GM12878 (cell line): ENCODE measurements around the gene FSTL4.

Experiments used
- CEBPB ChIP-seq, 2 experiments: fragments of 150-350 bp in 1 of 2; IDR thresholded peaks; 2 replicates each; pipeline ENCODE4 v1.6.1; 2012 to 2014; ENCODE audit warnings: low read depth in 2 of 2, low read length in 2 of 2, borderline replicate concordance in 1 of 2, inconsistent platforms in 1 of 2
- IRF5 ChIP-seq: fragments of 450-650 bp; IDR thresholded peaks from 2 replicates; pipeline ENCODE4 v1.6.1; 2017; ENCODE audit warnings: borderline replicate concordance
- RAD21 ChIP-seq: IDR thresholded peaks from 2 replicates; pipeline ENCODE4 v1.6.1; 2011; ENCODE audit warnings: mild to moderate bottlenecking, low read depth, low read length, moderate library complexity; ENCODE audit not compliant: insufficient read depth

GRCh38 chr5:133398646-133399101 lies 213.7 kb downstream of the FSTL4 start:
- TF ChIP-seq CEBPB (IDR thresholded peaks at IDR 0.05; ENCODE audit: borderline replicate concordance in 1 of 2, low read depth in 2 of 2, low read length in 2 of 2) (no peak), RAD21 (no peak), IRF5 (no peak)
